IMR-90 (cell line): ENCODE results near the gene CDH22. TPM values are rescaled to one million over a fixed set of nuclear protein-coding genes. Genes with fewer than 3 reads are reported as not detected.

ENCODE experiments used
- ATAC-seq: fragments of 200-7000 bp; cut with Tn5 transposase; 2 replicates; pipeline ENCODE4 v1.9.1; 2020; ENCODE audit warnings: low read depth, mild to moderate bottlenecking, moderate library complexity
- BruUV-seq: library from RNA; stranded (reverse); fragments of 400-500 nt; replicated peaks from 2 replicates; lab custom pipeline; 2021; lab: Mats Ljungman, UMichigan
- CTCF ChIA-PET: fragments of 300-600 bp; formaldehyde crosslinking; extraction: SDS; loops from one replicate; lab custom pipeline; 2021; ENCODE audit warnings: antibody characterized with exemption; lab: Yijun Ruan, JAX
- POLR2A ChIA-PET: fragments of 300-600 bp; sonication (Branson Sonifier 250); formaldehyde crosslinking; loops from one replicate; lab custom pipeline; 2022; ENCODE audit warnings: antibody characterized with exemption; ENCODE audit not compliant: unreplicated experiment; lab: Charles Lee
- DNase-seq: peaks from one replicate; pipeline ENCODE4 v3.0.0; 2013
- H2AFZ ChIP-seq: replicated peaks from 2 replicates; pipeline ENCODE3; 2013; ENCODE audit warnings: low read length, mild to moderate bottlenecking; ENCODE audit not compliant: poor library complexity
- H2AK5ac ChIP-seq: 2 replicates; pipeline ENCODE4 v1.6.1; 2013; ENCODE audit warnings: low read depth, low read length, inconsistent platforms
- H2AK9ac ChIP-seq: replicated peaks from 2 replicates; pipeline ENCODE3; 2013; ENCODE audit warnings: mild to moderate bottlenecking, low read depth, low read length, moderate library complexity; ENCODE audit not compliant: poor library complexity
- H2BK120ac ChIP-seq: 2 replicates; pipeline ENCODE4 v1.6.1; 2013; ENCODE audit warnings: low read depth, low read length, inconsistent platforms
- H2BK15ac ChIP-seq: 3 replicates; pipeline ENCODE4 v1.6.1; 2013; ENCODE audit warnings: low read depth, low read length, inconsistent platforms
- H2BK20ac ChIP-seq: 2 replicates; pipeline ENCODE4 v1.6.1; 2013; ENCODE audit warnings: low read depth, mild to moderate bottlenecking, inconsistent platforms, low read length, moderate library complexity
- H2BK5ac ChIP-seq: 2 replicates; pipeline ENCODE4 v1.6.1; 2013; ENCODE audit warnings: mild to moderate bottlenecking, low read depth, low read length, inconsistent platforms; ENCODE audit not compliant: poor library complexity, severe bottlenecking
- H3K14ac ChIP-seq: replicated peaks from 2 replicates; pipeline ENCODE4 v1.6.1; 2013; ENCODE audit warnings: low read depth, low read length, inconsistent platforms
- H3K18ac ChIP-seq: 2 replicates; pipeline ENCODE4 v1.6.1; 2013; ENCODE audit warnings: low read depth, low read length, control low read depth
- H3K23ac ChIP-seq: 2 replicates; pipeline ENCODE4 v1.6.1; 2013; ENCODE audit warnings: low read depth, low read length, inconsistent platforms
- H3K27ac ChIP-seq: 2 replicates; pipeline ENCODE4 v1.5.1; 2013; ENCODE audit warnings: mild to moderate bottlenecking, control low read depth, low read length; ENCODE audit not compliant: insufficient read depth
- H3K27me3 ChIP-seq: 2 replicates; pipeline ENCODE4 v1.6.1; 2013; ENCODE audit warnings: low read length; ENCODE audit not compliant: control insufficient read depth, insufficient read depth
- H3K36me3 ChIP-seq: 2 replicates; pipeline ENCODE4 v1.6.1; 2013; ENCODE audit warnings: low read length, mixed read lengths; ENCODE audit not compliant: control insufficient read depth, insufficient read depth
- H3K4ac ChIP-seq: 2 replicates; pipeline ENCODE4 v1.6.1; 2013; ENCODE audit warnings: low read depth, low read length, inconsistent platforms
- H3K4me1 ChIP-seq: 2 replicates; pipeline ENCODE4 v1.6.1; 2013; ENCODE audit warnings: low read length, mixed read lengths; ENCODE audit not compliant: control insufficient read depth, insufficient read depth
- H3K4me2 ChIP-seq: 2 replicates; pipeline ENCODE4 v1.6.1; 2013; ENCODE audit warnings: low read depth, mild to moderate bottlenecking, control low read depth, low read length, moderate library complexity
- H3K4me3 ChIP-seq: 2 replicates; pipeline ENCODE4 v1.5.1; 2013; ENCODE audit warnings: low read depth, mild to moderate bottlenecking, control low read depth, low read length, moderate library complexity; ENCODE audit not compliant: insufficient read depth
- H3K56ac ChIP-seq: 2 replicates; pipeline ENCODE4 v1.6.1; 2013; ENCODE audit warnings: low read length, inconsistent platforms; ENCODE audit not compliant: insufficient read depth; ENCODE audit errors: extremely low read depth
- H3K79me1 ChIP-seq, 2 experiments: 2 replicates each; pipeline ENCODE4 v1.6.1; 2013; ENCODE audit warnings: low read length in 2 of 2, inconsistent platforms in 1 of 2, low read depth in 1 of 2
- H3K9ac ChIP-seq: 2 replicates; pipeline ENCODE4 v1.6.1; 2013; ENCODE audit warnings: low read depth, low read length, control low read depth
- H3K9me1 ChIP-seq: 2 replicates; pipeline ENCODE4 v1.6.1; 2013; ENCODE audit warnings: low read length, inconsistent platforms; ENCODE audit not compliant: insufficient read depth
- H3K9me3 ChIP-seq: 2 replicates; pipeline ENCODE4 v1.6.1; 2013; ENCODE audit warnings: low read length; ENCODE audit not compliant: control insufficient read depth, insufficient read depth
- H4K20me1 ChIP-seq: 2 replicates; pipeline ENCODE4 v1.6.1; 2013; ENCODE audit warnings: low read length, inconsistent platforms; ENCODE audit not compliant: insufficient read depth
- H4K5ac ChIP-seq: 2 replicates; pipeline ENCODE4 v1.6.1; 2013; ENCODE audit warnings: mild to moderate bottlenecking, low read depth, low read length, control low read depth
- H4K8ac ChIP-seq, 2 experiments: 2 replicates each; pipeline ENCODE4 v1.6.1; 2013; ENCODE audit warnings: low read depth in 2 of 2, low read length in 2 of 2, control low read depth in 1 of 2, inconsistent platforms in 1 of 2
- H4K91ac ChIP-seq: 2 replicates; pipeline ENCODE4 v1.6.1; 2013; ENCODE audit warnings: low read depth, low read length, inconsistent platforms; ENCODE audit not compliant: insufficient read depth
- BHLHE40 ChIP-seq: fragments of 150-350 bp; IDR thresholded peaks from 2 replicates; pipeline ENCODE4 v1.6.1; 2016; ENCODE audit warnings: mild to moderate bottlenecking, low read depth, low read length
- CEBPB ChIP-seq: IDR thresholded peaks from 2 replicates; pipeline ENCODE4 v1.6.1; 2012; ENCODE audit warnings: low read depth, low read length, improper control_type of control experiment
- CHD1 ChIP-seq: IDR thresholded peaks from 2 replicates; pipeline ENCODE4 v1.6.1; 2012; ENCODE audit warnings: low read depth, low read length, improper control_type of control experiment
- FOS ChIP-seq: fragments of 150-350 bp; IDR thresholded peaks from 2 replicates; pipeline ENCODE4 v1.6.1; 2016; ENCODE audit warnings: low read depth, low read length
- MAFK ChIP-seq: IDR thresholded peaks from 2 replicates; pipeline ENCODE4 v1.6.1; 2012; ENCODE audit warnings: low read depth, low read length, improper control_type of control experiment
- MXI1 ChIP-seq: IDR thresholded peaks from 2 replicates; pipeline ENCODE4 v1.6.1; 2012; ENCODE audit warnings: low read depth, mild to moderate bottlenecking, low read length, moderate library complexity, borderline replicate concordance
- whole genome bisulfite sequencing, 2 experiments: methylation state at CpG; one replicate each; pipeline versions ENCODE4 v1.1.5 to v1.1.7; 2013; ENCODE audit warnings: missing lambda C conversion rate in 2 of 2; ENCODE audit not compliant: insufficient read length in 1 of 2; ENCODE audit errors: extremely low coverage in 2 of 2; 5-methylcytosine and 5-hydroxymethylcytosine counted together
- dilution Hi-C: fragments of 300-500 bp; cut with HindIII; formaldehyde crosslinking; loops from one replicate; pipeline ENCODE4 v1.14.3; 2018; ENCODE audit warnings: low sequenced_read_pairs; ENCODE audit not compliant: unreplicated experiment
- in situ Hi-C: fragments of 300-500 bp; cut with MboI; formaldehyde crosslinking; loops from 3 replicates; pipeline ENCODE4 v1.14.3; 2019; ENCODE audit warnings: low sequenced_read_pairs, inconsistent platforms, mixed read lengths
- intact Hi-C: fragments of 100-400 bp; cut with micrococcal nuclease; formaldehyde crosslinking; loops from 2 replicates; pipeline ENCODE4 v1.10.0; 2022
- polyA plus RNA-seq, 3 experiments: library from polyadenylated mRNA; depleted of rRNA; stranded (reverse); fragments of >200 nt; gene quantifications; 2 replicates each; pipeline ENCODE4 v1.2.3, GENCODE V29; 2012; ENCODE audit warnings: low replicate concordance in 1 of 3
- total RNA-seq: library from RNA; depleted of rRNA; stranded (reverse); fragments of >200 nt; gene quantifications from 2 replicates; pipeline ENCODE4 v1.2.3, GENCODE V29; 2012
- TF ChIP-seq, protein P1 (sequence below): fragments of 150-350 bp; IDR thresholded peaks from 2 replicates; pipeline ENCODE4 v1.6.1; 2016; ENCODE audit warnings: low read depth, mild to moderate bottlenecking, low read length, moderate library complexity, borderline replicate concordance
- TF ChIP-seq, protein P2 (sequence below): fragments of 150-350 bp; IDR thresholded peaks from 2 replicates; pipeline ENCODE4 v1.6.1; 2017; ENCODE audit warnings: mild to moderate bottlenecking, antibody characterized with exemption, low read length, low read depth

Gene CDH22
- total and polyA plus RNA-seq, 2 of the 4 experiments (the other 2 are of a cell fraction), result not detected

DNA sequence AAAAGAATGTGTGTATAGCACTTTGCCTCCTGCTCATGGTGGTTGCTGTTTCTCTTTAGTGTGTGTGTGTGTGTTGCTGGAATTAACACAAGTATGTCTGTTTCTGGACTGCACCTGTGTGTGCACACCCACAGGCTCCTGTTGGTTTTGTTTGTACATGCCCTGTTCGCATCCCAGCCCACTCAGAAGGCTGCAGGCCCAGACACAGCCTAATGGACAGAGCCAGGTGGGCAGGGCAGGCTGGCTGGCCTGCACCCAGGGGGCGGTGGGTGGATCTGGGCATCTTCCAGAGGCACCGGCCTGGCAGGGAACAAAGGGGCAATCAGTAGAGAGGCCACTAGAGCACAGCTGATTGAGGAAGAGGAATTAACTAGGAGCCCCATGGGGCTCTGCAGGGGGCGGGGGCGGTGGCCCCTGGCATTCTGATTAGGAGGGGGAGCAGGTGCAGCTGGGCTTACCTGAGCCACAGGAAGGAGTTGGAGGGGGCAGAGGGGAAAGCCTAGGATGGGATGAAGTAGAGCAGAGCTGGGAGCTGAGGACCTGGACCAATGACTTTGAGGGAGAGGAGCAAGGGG, 168.3 kb downstream of the CDH22 start:
- intact Hi-C loops, result no loop called here
- dilution Hi-C loops, result no loop called here
- no peaks in the 10 kb centered on the region for H3K4me1 ChIP-seq

More for the DNA sequence above, 168.3 kb downstream of the CDH22 start:
- Histone ChIP-seq H3K27me3 (peaks cover 45% of the 10 kb centered on the region), H4K20me1 (no peaks in the 10 kb centered on the region), H3K9ac (no peak overlapping the region), H4K8ac (no peak overlapping the region), H3K23ac (no peak overlapping the region), H2AK9ac (no peak overlapping the region), H3K36me3 (no peaks in the 10 kb centered on the region), H4K91ac (no peak overlapping the region), H3K4me2 (no peak overlapping the region), H2AFZ (no peak overlapping the region), H3K79me1 (no peaks in the 10 kb centered on the region), H3K14ac (no peak overlapping the region), H3K4ac (no peak overlapping the region), H3K56ac (no peak overlapping the region), H2BK20ac (no peak overlapping the region), H3K9me1 (no peaks in the 10 kb centered on the region), H4K5ac (no peak overlapping the region), H3K4me3 (no peak overlapping the region), H2BK15ac (no peak overlapping the region), H2BK5ac (no peak overlapping the region), H3K18ac (no peak overlapping the region), H3K27ac (no peak overlapping the region), H2AK5ac (no peak overlapping the region), H3K9me3 (no peaks in the 10 kb centered on the region), H2BK120ac (no peak overlapping the region)
- no TSS peak for BruUV-seq
- ATAC-seq, result no peak
- TF ChIP-seq, protein P1, sequence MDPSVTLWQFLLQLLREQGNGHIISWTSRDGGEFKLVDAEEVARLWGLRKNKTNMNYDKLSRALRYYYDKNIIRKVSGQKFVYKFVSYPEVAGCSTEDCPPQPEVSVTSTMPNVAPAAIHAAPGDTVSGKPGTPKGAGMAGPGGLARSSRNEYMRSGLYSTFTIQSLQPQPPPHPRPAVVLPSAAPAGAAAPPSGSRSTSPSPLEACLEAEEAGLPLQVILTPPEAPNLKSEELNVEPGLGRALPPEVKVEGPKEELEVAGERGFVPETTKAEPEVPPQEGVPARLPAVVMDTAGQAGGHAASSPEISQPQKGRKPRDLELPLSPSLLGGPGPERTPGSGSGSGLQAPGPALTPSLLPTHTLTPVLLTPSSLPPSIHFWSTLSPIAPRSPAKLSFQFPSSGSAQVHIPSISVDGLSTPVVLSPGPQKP, result no peak
- no peak for TF ChIP-seq FOS
- TF ChIP-seq BHLHE40, result no peak
- TF ChIP-seq CHD1, result no peak
- TF ChIP-seq MXI1, result no peak
- no peak for TF ChIP-seq MAFK
- no peak for TF ChIP-seq CEBPB
- TF ChIP-seq, protein P2, sequence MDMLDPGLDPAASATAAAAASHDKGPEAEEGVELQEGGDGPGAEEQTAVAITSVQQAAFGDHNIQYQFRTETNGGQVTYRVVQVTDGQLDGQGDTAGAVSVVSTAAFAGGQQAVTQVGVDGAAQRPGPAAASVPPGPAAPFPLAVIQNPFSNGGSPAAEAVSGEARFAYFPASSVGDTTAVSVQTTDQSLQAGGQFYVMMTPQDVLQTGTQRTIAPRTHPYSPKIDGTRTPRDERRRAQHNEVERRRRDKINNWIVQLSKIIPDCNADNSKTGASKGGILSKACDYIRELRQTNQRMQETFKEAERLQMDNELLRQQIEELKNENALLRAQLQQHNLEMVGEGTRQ, result no peak
- CTCF ChIA-PET, result no interaction called here
- DNase-seq, result no peak
- POLR2A ChIA-PET, result no interaction called here
- WGBS, 2 experiments, result 21% methylated on average over 4 of the region's 5 CpGs; no CpG with 5 or more reads in 1 of the 2 experiments
- in situ Hi-C loops, result no loop called here
